ENCODE measurements around the gene FLOT1. TPM values are rescaled to one million over a fixed set of nuclear protein-coding genes. Genes with fewer than 3 reads are reported as not detected.

The FLOT1 gene
- total and polyA plus RNA-seq, 9 of the 15 experiments (the other 6 are each of a cell fraction or from before 2014, with no cell fraction given), result 11.7 to 149 (median 118) TPM

GRCh38 chr6:30682143-30683117 lies 60.1 kb downstream of the FLOT1 start (continued):
- TF ChIP-seq USF2 (CRISPR knock-in tag; IDR thresholded peaks at IDR 0.05) (no peak), ZNF79 (CRISPR knock-in tag; IDR thresholded peaks at IDR 0.05; ENCODE audit: low read depth) (no peak), CBX3 (IDR thresholded peaks at IDR 0.05; ENCODE audit: borderline replicate concordance in 1 of 2, low read length in 2 of 2) (peak in 1 of 2 experiments; percentile 62; a peak in 1 of 3 replicates), CREBBP (IDR thresholded peaks at IDR 0.05; ENCODE audit: low read depth, low read length) (no peak), ZHX1 (conservative IDR thresholded peaks at IDR 0.05; ENCODE audit: low read length) (no peak), IFI16 (CRISPR knock-in tag; IDR thresholded peaks at IDR 0.05) (no peak), HNRNPK (IDR thresholded peaks at IDR 0.05; ENCODE audit: low read depth, low read length, poor library complexity, severe bottlenecking) (no peak), ZNF717 (CRISPR knock-in tag; IDR thresholded peaks at IDR 0.05) (no peak), RFX7 (CRISPR knock-in tag; IDR thresholded peaks at IDR 0.05) (no peak), EP300 (IDR thresholded peaks at IDR 0.05; ENCODE audit: low read length) (peak; percentile 49), ZBED1 (IDR thresholded peaks at IDR 0.05) (0 out of 2 replicates have a peak, but pooled peaks have one; percentile 37), ELF2 (CRISPR knock-in tag; IDR thresholded peaks at IDR 0.05) (peak; percentile 81), SAP30 (IDR thresholded peaks at IDR 0.05; ENCODE audit: borderline replicate concordance, insufficient read depth, low read depth, low read length, poor library complexity, severe bottlenecking) (no peak), FOS (IDR thresholded peaks at IDR 0.05; ENCODE audit: extremely low read depth, insufficient read length) (peak; percentile 59), ZNF280A (IDR thresholded peaks at IDR 0.05; ENCODE audit: low read depth, partially characterized antibody) (no peak), SAFB (IDR thresholded peaks at IDR 0.05; ENCODE audit: borderline replicate concordance, low read depth, low read length) (no peak), RBM22 (IDR thresholded peaks at IDR 0.05; ENCODE audit: low read depth, low read length, poor library complexity, severe bottlenecking) (no peak), MAX (CRISPR knock-in tag; IDR thresholded peaks at IDR 0.05) (no peak), ZNF780A (CRISPR knock-in tag; IDR thresholded peaks at IDR 0.05) (no peak), ZNF639 (CRISPR knock-in tag; conservative IDR thresholded peaks at IDR 0.05 in 1 of 2, IDR thresholded peaks at IDR 0.05 in 1 of 2) (no peak)
